Activated CD8-positive, alpha-beta memory T cell treated with anti-CD3 and anti-CD28 coated beads for 48 hours (primary cell): ENCODE data around the gene ABCB9.

Experiments
- DNase-seq, 3 experiments: peaks; one replicate each; pipeline ENCODE4 v3.0.0-alpha.2; 2020; ENCODE audit warnings: low read depth in 2 of 3, low spot score in 2 of 3

Gene ABCB9

GRCh38 chr12:122994781-122995502, 28.7 kb upstream of the ABCB9 start:
- DNase-seq: no peak

- no peak for DNase-seq
Measured at GRCh38 chr12:122994140-122994675, 27.9 kb upstream of the ABCB9 start.

GRCh38 chr12:122992386-122992785, 26.1 kb upstream of the ABCB9 start:
- no peak for DNase-seq

GRCh38 chr12:122991623-122992275, 25.5 kb upstream of the ABCB9 start:
- no peak for DNase-seq

GRCh38 chr12:122990961-122991622, 24.8 kb upstream of the ABCB9 start:
- DNase-seq: no peak

GRCh38 chr12:122990561-122990960, 24.3 kb upstream of the ABCB9 start:
- DNase-seq: no peak

- DNase-seq: no peak
Measured at GRCh38 chr12:122989874-122990419, 23.7 kb upstream of the ABCB9 start.

GRCh38 chr12:122989225-122989839, 23.1 kb upstream of the ABCB9 start:
- no peak for DNase-seq

GRCh38 chr12:122988612-122989212, 22.4 kb upstream of the ABCB9 start:
- DNase-seq: no peak

- no peak for DNase-seq
Measured at GRCh38 chr12:122988036-122988435, 21.8 kb upstream of the ABCB9 start.

GRCh38 chr12:122987086-122987951, 21.1 kb upstream of the ABCB9 start:
- no peak for DNase-seq

GRCh38 chr12:122986258-122986871, 20.1 kb upstream of the ABCB9 start:
- DNase-seq: no peak

GRCh38 chr12:122985338-122986257, 19.3 kb upstream of the ABCB9 start:
- no peak for DNase-seq

GRCh38 chr12:122984612-122985337, 18.5 kb upstream of the ABCB9 start:
- no peak for DNase-seq

- no peak for DNase-seq
Measured at GRCh38 chr12:122983789-122984515, 17.7 kb upstream of the ABCB9 start.

- DNase-seq: no peak
Measured at GRCh38 chr12:122982963-122983788, 16.9 kb upstream of the ABCB9 start.
